H7 (cell line): Measurements from ENCODE around the gene PRSS1. TPM values are rescaled to one million over a fixed set of nuclear protein-coding genes. Genes with fewer than 3 reads are reported as not detected.
"Not testable (repeated sequence)": the region's sequence is repeated elsewhere in the genome, so short reads cannot be mapped to it uniquely, and the experiment has no call there.

Experiments used
- DNase-seq: peaks from one replicate; pipeline ENCODE4 v3.0.0; 2012
- H3K27me3 ChIP-seq: 2 replicates; pipeline ENCODE4 v1.6.0; 2011; ENCODE audit warnings: mild to moderate bottlenecking, low read length; ENCODE audit not compliant: control insufficient read depth, insufficient read depth
- H3K36me3 ChIP-seq: replicated peaks from 2 replicates; pipeline ENCODE4 v1.5.1; 2011; ENCODE audit warnings: low read length; ENCODE audit not compliant: control insufficient read depth, insufficient read depth
- H3K4me3 ChIP-seq: 2 replicates; pipeline ENCODE4 v1.5.1; 2011; ENCODE audit warnings: low read depth, mild to moderate bottlenecking, control low read depth, low read length, moderate library complexity; ENCODE audit not compliant: insufficient read depth
- total RNA-seq: library from RNA; depleted of rRNA; stranded (reverse); fragments of >200 nt; shearing (Covaris generic); gene quantifications from 2 replicates; pipeline ENCODE4 v1.2.3, GENCODE V29; 2014

The PRSS1 gene
- total RNA-seq, 1 experiment from 2014 or later: 0.62 TPM

DNA sequence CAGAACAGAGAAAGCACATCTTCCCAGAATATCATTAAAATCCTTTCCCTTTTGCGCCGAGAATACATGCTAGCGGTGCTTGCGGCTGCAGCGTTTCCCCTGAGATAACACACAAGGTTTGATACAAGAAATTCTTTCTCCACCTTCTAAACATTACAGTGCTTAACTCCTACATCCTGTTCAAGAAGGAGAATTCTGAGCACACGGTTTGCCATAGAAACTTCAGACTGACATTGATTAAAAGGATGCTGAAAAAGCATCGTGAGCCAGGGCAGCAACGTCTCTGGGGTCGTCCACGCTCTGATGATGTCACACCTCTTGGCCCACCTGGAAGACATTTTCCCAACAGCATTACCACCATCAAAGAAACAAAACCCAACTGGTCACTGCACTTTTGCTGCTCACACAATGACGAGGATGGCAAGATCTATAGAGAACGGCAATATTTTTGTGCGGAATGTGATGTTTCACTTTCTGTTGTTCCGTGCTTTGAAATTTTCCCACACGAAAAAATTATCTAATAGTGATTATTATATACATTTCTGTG, 27.0 kb upstream of the PRSS1 start:
- H3K4me3 ChIP-seq: no peak overlapping the region
- no peak for DNase-seq
- H3K36me3 ChIP-seq: no peaks in the 10 kb centered on the region
- no peaks in the 10 kb centered on the region for H3K27me3 ChIP-seq

DNA sequence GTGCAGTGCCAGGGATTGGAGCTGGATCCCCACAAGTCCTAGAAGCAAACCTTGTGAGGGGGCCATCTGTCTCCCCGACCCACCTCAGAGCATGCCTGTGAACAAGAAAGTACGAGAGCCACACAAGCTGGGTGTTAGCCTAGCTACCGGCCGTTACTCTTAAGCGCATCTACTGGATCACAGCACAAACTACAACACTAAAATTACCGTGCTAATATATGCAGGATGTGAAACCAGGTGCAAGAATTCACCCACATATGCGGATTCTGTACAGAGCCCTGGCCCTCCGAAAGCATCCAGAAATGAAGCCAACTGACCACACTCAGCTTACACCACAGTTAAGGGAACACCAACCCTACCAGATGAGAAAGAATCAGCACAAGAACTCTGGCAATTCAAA, 16.0 kb upstream of the PRSS1 start:
- Histone ChIP-seq H3K4me3 (no peak overlapping the region), H3K27me3 (no peaks in the 10 kb centered on the region), H3K36me3 (no peaks in the 10 kb centered on the region)
- no peak for DNase-seq

DNA sequence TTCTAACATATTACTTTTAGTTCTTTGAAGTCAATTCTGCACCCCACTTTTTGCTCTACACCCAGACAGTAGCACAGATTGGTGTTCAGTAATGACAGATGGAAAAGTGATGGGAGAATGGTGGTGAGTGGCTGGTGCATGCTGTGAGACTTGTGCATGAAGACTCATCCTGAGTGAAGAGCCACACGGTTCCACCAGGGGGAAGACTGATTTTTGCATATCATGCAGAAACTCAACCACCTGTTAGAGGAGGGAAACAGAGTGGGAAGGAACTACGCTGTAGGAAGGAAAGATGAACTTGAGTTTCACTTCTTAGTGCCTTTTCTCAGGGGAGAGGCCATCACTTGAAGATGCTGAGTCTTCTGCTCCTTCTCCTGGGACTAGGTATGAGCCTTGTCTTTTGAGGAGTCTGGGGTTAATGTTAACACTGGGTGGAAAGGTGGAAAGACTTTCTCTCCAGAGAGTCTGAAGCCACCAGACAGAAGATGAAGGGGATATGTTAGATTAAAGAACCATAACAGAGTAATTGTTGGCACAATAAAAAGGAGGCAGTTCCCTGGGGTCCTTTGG, 9.3 kb upstream of the PRSS1 start:
- no peaks in the 10 kb centered on the region for H3K36me3 ChIP-seq
- no peak overlapping the region for H3K4me3 ChIP-seq
- H3K27me3 ChIP-seq: no peaks in the 10 kb centered on the region
- DNase-seq: no peak

DNA sequence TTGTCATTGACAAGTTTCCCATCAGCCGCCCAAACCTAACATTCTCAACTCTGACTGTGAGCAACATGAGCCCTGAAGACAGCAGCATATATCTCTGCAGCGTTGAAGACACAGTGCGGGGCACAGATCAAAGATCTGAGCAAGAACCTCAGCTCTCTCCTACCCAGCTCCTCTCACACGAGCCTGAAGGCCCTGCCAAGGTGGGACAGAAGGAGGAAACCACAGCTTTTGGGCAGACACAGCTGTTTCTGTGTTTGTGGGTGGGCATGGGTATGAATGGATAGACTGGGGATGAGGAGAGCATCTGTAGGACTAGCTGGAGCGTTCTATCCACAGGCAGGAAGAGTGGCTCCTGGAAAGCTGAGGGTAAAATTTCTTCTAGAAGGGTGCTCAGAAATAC, 8.5 kb upstream of the PRSS1 start:
- H3K36me3 ChIP-seq: no peaks in the 10 kb centered on the region
- no peak overlapping the region for H3K4me3 ChIP-seq
- no peak for DNase-seq
- H3K27me3 ChIP-seq: no peaks in the 10 kb centered on the region

DNA sequence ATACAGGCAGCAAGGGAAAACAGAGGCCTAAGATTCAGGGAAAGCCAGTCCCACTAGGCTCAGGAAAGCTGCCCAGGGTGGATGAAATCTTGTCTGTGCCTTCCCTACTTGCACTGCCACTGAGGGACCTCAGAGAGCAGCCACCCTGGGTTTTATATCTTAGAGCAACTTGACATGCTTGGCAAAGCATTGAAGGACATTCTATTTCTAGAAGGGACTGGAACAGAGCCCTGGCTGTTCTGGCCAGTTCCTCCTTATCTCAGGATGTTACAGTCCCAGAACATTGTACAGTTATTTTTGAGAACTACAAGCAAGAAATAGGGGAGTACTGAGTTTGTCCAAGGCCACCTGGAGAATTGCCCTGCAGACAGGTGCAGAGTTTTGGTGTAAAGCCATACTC, 7.3 kb upstream of the PRSS1 start:
- H3K36me3 ChIP-seq, DNase-seq, H3K4me3 ChIP-seq, H3K27me3 ChIP-seq: not testable (repeated sequence)

DNA sequence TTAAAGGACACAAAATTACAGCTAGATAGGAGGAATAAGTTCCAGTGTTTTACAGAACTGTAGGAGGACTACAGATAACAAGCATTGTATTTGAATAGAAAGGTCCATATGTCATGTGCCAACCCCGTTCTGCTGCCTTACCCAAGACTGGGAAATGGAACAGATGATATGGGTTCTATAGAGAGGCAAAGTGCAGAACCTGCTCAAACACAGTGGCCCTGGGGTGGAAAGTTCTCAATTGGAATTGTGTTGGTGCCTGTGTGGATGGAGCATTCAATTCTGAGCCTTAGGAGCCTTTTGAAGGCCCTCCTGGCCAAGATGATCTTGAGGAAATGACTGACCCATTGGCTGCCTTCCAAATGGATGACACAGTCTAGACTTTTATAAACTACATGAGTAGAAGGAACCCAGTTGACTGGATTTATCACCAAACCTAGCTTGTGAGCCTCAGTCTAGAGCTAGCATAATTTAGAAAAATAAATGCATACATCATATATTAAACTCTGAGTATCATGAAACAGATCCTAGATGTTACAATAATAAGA, 4.1 kb upstream of the PRSS1 start:
- no peak for DNase-seq
- Histone ChIP-seq H3K27me3 (no peaks in the 10 kb centered on the region), H3K36me3 (no peaks in the 10 kb centered on the region), H3K4me3 (no peak overlapping the region)

DNA sequence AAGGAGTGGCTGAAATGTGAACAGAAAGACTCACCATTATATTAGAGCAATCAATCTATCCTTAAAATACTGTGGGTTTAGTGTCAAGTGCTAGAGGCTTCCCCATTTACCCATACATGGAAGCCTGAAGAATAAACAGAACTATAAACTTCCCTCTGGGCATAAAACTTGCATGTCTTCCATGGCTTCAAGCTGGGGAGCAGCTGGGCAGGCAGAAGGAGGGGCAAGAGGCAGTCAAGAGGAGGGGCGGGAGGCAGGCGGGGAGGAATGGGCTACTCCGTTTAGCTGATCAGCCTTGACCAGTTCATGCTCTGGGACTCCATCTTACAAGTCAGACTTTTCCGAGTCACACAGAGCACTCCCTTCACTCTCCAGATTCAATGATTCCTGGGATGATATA, 3.5 kb upstream of the PRSS1 start:
- DNase-seq: no peak
- Histone ChIP-seq H3K27me3 (no peaks in the 10 kb centered on the region), H3K4me3 (no peak overlapping the region), H3K36me3 (no peaks in the 10 kb centered on the region)

DNA sequence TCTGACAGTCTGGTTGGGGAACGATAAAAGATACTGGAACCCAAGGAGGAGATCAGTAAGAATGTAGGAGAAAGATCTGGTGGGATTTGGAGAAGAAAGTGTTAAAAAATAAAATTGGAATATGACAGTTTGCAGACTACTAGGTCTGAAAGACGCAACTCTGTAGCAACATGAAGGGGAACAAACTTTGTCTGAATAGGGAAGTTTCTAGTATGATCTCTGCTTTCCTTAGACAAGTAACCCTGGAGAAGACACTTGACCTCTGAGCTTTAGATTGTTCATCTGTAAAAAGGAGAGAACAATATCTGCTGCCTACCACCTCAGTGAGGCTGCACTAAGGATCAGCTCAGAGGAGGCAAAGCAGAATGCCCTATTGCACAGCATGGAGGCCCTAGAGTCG, 3.0 kb upstream of the PRSS1 start:
- Histone ChIP-seq H3K36me3 (no peaks in the 10 kb centered on the region), H3K4me3 (no peak overlapping the region), H3K27me3 (no peaks in the 10 kb centered on the region)
- DNase-seq: no peak

DNA sequence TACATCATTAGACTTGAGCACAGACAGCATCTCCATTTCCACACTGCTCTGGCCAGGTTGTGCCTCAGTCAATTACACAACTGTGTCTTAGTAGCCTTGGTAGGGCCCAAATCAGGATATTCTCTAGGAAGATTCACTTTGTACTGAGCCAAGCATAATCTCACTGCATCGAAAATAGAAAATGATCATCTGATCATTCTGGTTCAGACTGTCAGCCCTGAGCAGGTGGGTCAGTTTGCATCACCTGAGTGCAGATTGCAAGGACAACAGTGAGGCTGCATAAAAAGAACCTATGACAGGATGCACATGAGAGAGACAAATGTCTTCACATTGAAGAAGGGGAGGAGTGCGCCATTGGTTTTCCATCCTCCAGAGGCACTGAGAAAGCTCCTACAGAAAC, 862 bp upstream of the PRSS1 start:
- H3K36me3 ChIP-seq, DNase-seq, H3K4me3 ChIP-seq, H3K27me3 ChIP-seq: not testable (repeated sequence)

DNA sequence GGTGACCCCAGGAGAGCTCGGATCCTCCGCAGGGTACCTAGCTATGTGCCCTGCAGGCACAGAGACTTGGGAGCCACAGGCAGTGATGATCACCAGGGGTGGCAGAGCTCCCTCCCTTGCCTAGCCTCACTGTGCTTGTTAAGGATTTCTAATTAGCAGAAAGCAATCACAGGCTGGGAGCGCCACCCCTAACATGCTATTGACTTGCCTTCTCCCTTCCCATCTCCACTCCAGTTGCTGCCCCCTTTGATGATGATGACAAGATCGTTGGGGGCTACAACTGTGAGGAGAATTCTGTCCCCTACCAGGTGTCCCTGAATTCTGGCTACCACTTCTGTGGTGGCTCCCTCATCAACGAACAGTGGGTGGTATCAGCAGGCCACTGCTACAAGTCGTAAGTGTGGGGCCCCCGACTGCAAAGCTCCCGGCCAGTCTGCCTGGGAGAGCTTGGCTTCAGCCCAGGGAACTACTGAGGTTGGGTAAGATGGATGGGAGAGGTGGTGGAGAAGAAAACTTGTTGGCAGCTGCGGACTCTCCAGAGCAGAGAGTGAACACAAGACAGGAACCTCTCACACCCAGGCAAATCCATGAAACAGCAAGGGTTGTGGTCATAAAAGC, 1.2 kb downstream of the PRSS1 start:
- Histone ChIP-seq H3K27me3 (no peaks in the 10 kb centered on the region), H3K36me3 (no peaks in the 10 kb centered on the region), H3K4me3 (no peak overlapping the region)
- no peak for DNase-seq

DNA sequence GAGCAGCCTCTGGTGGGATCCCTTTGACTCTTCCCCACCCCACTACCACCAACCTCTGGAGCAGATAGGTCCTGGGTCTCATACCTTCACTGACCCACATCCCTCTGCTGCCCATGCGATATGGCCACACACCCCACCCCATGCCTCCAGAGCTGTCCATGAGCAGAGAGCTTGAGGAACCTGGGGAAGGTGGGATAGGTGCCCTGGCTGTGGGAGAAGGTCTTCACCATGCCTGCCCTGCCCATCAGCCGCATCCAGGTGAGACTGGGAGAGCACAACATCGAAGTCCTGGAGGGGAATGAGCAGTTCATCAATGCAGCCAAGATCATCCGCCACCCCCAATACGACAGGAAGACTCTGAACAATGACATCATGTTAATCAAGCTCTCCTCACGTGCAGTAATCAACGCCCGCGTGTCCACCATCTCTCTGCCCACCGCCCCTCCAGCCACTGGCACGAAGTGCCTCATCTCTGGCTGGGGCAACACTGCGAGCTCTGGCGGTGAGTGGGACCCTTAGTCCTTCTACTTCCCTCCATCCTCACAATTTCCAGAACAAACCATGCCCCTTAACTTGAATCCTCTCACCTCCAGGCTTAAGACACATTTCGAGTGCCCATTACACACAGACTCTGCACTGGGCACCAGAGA, 2.4 kb downstream of the PRSS1 start:
- not testable (repeated sequence) for H3K36me3 ChIP-seq, DNase-seq, H3K4me3 ChIP-seq, H3K27me3 ChIP-seq

DNA sequence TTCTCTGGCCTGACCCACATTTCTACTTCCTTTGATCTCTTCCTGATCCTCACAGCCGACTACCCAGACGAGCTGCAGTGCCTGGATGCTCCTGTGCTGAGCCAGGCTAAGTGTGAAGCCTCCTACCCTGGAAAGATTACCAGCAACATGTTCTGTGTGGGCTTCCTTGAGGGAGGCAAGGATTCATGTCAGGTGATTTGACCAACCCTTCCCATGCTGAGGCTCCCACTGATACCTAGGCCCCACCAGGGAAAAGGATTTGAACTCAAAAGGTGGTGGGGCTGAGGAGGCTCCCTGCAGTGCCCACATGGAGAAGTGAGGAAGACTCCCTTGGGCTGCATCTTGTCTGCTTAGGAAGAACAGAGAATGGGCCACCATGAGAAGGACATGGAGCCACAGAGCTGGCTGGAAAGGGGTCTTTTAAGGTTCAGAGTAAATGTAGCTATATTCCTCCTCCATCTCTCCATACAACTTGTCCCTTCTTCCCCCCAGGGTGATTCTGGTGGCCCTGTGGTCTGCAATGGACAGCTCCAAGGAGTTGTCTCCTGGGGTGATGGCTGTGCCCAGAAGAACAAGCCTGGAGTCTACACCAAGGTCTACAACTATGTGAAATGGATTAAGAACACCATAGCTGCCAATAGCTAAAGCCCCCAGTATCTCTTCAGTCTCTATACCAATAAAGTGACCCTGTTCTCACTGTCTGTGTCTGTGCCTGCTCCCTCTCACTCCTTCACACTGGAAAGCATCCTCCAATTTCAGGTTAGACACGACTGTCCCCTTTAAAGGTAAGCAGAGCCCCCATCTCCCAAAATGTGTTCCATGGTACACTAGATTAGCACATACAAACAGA, 3.3 kb downstream of the PRSS1 start:
- no peak overlapping the region for H3K4me3 ChIP-seq
- no peak for DNase-seq
- no peaks in the 10 kb centered on the region for H3K27me3 ChIP-seq
- H3K36me3 ChIP-seq: no peaks in the 10 kb centered on the region

DNA sequence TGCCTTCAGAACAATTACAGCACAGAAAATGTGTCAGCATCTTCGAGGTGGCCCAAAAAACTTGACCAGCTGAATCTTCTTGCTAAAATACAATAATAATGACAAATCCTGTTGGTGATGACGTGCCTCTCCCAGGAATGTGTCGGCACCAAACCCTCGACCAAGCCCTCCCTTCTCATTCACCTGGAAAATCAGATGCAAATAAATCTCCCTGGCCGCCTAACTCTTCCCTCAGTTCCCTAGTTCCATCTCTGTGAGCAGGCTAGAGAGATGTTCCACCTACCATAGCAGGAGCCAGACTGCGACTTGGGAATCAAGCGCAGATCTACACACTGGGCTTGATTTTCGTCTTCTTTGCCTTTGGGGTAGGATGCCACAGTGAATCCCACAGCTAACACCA, 4.1 kb downstream of the PRSS1 start:
- no peak for DNase-seq
- Histone ChIP-seq H3K36me3 (no peaks in the 10 kb centered on the region), H3K4me3 (no peak overlapping the region), H3K27me3 (no peaks in the 10 kb centered on the region)

DNA sequence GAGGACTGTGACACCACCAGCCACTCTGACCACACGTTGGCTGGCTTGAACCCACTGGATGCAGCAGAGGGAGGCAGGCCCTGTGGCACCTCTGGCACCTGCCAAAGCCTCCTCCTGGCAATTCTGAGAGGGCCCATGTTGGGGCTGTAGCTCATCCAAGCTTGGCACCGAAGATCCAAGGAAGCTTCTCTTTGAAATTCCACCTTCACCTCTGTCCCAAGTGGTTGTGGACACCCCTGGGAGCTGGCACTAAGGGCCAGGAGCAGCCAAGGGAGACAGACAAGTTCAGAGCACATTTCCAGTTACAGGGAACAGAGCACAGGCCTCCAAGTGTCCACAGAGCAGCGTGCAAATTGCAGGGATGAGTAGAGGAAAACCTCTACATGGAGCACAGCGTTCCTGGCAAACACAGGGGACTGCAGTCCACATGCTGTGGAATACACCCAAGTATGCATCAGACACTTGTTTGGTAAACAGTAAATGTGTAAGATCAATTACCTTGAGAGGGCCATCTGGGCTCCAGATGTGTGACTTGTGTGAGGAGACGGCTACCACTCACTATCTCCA, 4.7 kb downstream of the PRSS1 start:
- H3K36me3 ChIP-seq, H3K4me3 ChIP-seq, H3K27me3 ChIP-seq, DNase-seq: not testable (repeated sequence)
